HG03060 (cell line): Measurements from ENCODE around the gene RAB7B.
A peak's percentile ranks its signal among the peaks of the same experiment; 100 is the strongest.
"Not testable (repeated sequence)": the region's sequence is repeated elsewhere in the genome, so short reads cannot be mapped to it uniquely, and the experiment has no call there.

Source experiments
- ATAC-seq: cut with Tn5 transposase; IDR thresholded peaks from one replicate; pipeline ENCODE4 v1.9.1; 2021; ENCODE audit warnings: low read depth, moderate number of reproducible peaks; ENCODE audit not compliant: unreplicated experiment

The RAB7B gene, protein sequence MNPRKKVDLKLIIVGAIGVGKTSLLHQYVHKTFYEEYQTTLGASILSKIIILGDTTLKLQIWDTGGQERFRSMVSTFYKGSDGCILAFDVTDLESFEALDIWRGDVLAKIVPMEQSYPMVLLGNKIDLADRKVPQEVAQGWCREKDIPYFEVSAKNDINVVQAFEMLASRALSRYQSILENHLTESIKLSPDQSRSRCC

DNA sequence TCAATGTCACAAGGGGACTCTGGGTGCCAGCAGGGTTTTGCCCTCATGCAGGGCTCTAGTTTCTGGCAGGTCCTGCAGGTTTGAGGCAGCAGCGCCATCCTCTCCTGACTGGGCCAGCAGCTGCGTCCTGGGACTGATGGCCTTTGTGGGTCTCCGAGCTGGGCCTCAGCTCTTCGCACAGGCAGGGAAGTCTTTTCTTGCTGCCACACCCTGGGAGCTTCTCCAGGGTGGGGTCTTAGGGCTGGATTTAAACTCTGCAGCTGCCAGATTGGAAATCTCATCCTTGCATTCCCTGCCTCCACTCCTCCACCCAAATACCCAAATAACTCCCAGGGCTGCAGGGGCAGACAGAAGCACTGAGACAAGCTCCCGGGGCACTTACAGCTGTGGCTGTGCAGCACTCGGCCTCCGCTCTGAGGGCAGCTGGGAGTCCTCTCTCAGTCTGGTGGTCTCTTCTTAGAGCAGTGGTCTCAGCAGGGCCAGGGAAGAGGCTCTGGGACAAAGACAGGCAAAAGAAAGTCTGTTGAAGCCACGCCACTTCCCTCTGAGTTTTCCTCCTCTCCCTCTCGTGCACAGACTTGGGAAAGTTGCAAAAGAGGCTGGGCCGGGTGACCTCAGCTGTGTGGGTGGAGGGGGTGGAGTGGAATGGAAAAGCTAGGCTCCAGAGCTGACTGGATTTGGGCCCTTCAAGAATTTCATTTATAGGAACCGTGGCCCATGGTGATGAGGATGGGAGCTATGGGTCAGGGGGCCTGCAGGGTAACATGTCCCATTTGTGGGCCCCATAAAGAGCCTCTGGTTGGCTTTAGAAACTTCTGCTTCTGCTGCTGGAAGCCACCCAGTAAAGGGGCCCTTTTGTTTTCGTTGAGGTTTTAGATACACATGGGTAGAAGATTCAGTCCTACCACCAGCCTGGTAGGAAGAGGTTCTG is at the start of gene RAB7B:
RAB7B (minus strand) TSS at position 525 of the 931 bp plus-strand sequence. CDS start 9,260 bp downstream, outside the sequence.
- ATAC-seq: no peak

DNA sequence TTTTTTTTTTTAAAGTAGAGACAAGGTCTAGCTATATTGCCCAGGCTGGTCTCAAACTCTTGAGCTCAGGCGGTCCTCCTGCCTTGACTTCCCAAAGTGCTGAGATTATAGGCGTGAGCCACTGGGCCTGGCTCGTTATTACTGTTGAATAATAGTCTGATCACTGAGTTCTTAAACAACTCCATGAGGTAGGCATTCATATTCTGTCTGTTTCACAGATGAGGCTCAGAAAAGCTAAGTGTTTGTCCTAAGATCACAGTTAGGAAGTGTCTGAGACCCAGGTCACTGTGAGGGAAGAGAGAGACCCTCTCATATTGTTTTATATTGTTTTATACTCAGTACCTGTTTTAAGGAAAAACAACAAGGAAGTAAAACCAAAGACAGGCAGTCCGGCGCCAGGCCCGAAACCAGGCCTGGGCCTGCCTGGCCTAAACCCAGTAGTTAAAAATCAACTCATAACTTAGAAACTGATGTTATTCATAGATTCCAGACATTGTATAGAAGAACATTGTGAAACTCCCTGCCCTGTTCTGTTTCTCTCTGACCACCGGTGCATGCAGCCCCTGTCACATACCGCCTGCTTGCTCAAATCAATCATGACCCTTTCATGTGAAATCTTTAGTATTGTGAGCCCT is 49.2 kb upstream of the RAB7B start:
- ATAC-seq: not testable (repeated sequence)

GRCh38 chr1:206050655-206051235 is 47.5 kb upstream of the RAB7B start:
- peak; percentile 69 for ATAC-seq

DNA sequence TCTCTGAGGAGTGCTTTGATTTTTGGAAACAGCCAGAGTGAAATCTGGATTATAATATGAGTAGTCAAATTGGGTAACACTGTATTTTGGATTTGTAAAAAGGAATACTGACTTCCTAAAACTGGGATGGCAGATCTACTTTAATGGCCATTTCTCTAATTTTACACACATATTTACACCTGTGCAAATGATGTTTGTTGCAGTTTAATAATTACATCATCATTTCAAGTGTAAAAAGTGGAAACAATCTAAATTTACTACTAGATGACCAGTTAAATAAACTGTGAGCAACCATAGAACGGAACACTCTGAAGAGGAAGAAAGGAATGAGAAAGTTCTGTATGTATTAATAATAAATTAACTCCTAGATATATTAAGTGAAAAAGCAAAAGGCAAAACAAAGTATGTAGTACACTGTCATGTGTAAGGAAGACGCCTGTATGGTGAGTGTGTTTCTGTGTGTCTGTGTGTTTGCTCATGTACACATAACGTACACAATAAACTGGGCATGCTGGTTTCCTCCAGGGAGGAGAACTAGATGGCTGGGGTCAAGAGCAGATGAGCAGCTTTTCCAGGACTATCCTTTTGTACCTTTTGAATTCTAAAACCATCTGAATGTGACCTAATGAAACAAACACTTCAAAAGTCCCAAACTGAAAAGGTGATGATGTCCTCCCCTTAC is 46.9 kb upstream of the RAB7B start:
- no peak for ATAC-seq

DNA sequence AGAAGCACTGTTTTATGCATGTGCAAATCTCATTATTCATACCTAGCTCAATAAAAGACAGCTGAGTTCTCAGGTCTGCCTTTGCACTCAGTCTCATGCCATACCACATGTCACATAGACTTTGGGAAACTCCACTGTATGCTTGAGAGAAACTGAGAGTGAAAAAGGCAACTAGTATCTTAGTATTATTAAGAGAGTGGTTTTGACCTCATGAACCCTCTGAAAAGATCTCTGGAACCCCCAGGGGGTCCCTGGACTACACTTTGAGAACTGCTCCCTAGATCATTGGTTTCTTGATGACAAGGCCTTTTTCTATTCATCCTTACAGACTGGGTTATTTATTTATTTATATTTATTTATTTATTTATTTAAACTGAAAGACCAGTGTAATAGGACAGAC is 46.1 kb upstream of the RAB7B start:
- peak; percentile 33 for ATAC-seq

GRCh38 chr1:206048582-206048981 is 45.4 kb upstream of the RAB7B start:
- ATAC-seq: no peak

DNA sequence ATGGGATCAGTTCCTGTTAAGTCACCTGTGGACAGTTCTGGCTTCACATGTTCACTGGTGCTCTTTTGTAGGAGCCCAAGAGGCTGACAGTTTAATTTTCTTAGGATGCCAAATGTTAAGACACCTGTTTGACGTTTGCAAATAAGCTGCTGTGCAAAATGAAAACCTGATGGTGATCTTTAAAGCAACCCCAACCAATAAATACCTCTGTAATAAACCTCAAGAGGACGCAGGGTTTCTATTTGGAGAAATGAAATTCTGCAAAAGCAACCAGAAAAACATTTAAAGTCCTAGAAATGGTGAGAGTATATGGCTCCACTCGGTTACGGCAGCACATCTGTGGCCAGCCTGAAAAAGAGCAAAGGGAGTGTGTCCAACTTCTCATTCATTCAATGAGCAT is 44.1 kb upstream of the RAB7B start:
- no peak for ATAC-seq

DNA sequence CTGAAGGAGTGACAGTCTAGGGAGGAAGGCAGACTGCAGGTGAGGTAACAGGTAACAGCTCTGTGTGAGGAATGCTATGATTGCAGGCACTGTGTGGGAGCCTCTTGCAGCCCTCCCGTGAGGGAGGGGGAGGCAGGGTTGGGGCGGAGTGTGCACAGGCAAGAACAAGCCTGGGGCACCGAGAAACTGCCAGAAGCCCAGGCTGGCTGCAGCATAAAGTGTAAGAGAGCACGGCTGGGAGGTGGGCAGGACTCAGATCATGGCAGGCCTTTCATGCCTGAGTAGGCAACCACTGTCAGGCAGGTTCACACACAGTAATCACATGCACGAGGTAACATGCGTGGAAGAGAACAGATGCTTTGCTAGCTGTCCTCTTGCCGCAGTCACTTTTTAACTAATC is 38.4 kb upstream of the RAB7B start:
- peak; percentile 42 for ATAC-seq

- ATAC-seq: no peak
Measured at GRCh38 chr1:206040328-206040727, 37.1 kb upstream of the RAB7B start.

DNA sequence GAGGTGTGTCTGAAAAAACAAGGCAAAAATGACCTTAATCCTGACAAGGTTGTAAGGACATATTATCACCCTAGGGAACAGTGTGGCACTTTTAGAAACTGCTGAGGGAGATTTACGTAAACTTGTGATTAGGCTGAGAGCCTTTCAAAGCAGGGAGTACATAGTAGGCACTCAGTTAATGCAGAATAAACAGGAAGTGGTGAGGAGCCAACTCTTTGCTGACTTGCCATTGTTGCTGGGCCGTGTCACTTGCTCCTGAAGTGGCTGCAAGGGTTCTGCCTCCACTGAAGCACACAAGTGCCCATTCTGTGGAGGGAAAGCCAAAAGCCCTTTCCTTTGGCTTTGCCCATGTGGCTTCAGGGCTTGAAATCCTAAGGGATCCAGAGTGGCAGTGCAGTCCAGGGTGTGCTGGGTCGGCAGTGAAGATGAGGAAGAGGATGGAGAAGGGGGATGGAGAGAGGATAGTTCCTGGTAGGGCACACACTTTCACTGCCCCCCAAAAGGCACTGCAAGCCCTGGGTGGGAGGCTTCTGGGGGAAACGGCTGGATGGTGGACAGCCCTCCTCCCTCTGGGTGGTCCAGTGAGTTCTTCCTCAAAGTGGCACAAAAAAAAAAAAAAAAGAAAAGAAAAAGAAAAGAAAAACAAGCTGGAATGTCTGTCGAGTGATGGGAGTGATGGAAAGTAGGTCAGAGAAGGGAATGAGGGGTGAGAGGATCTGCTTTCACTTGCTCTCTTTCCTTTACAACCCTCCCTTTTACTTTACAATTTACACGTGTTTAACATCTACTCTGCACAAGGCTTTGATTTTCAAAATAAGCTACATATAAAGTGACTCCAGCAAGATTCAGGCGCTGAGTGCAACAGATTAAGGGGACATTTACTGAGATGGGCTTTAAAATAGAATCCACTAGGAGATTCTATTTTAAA is 36.1 kb upstream of the RAB7B start:
- ATAC-seq: no peak

DNA sequence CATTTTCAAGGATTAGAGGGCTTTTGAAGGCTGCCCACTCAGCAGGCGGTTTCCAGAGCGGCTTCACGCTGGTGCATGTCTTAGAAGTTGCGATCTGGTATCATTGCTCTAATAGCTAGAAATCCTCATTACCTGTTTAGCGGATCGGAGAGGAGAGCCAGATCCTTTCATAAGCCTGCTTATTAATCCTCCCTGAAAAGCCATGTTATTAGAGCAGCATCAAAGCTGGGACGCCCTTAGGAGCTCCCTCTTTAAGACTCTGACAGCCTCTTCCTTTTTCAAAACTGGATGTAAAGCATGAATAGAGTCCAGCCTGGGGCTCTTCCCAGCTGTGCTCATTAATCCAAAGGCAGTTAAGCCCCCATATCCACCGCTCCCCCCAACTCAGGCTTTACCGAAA is 34.4 kb upstream of the RAB7B start:
- no peak for ATAC-seq

DNA sequence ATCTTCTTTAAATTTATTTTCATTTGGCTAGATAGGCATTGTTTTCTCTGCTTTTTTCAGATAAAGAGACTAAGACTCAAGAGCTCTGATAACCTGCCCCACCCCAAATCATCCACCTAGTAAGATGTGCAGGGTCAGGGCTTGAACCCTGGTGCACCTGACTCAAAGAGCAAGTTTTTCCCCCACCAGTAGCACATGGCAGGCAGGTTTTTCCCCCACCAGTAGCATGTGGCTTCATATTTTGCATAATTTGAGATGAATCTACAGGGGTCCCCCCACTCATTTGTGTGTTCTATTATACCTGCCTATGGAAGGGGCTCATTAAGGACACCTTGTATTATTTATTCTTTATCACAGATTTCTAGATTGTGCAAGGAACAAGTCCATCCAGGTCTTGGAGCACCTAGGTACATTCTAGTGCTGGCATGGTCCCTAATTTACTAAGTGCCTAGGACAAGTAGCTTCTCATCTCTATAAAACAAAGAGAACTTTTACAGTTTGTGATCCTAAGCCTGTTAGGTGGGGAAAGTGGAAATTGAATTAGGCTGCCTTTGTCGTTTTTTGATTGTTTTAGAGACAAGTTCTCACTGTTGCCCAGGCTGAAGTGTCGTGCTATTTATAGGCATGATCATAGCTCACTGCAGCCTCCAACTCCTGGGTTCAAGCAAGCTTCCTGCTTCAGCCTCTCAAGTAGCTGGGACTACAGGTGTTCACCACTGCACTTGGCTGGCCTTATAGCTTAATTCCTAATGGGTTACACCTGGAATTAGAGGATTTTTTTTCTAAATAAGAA is 33.7 kb upstream of the RAB7B start:
- ATAC-seq: no peak

- no peak for ATAC-seq
Measured at GRCh38 chr1:206035027-206035426, 31.8 kb upstream of the RAB7B start.

- ATAC-seq: no peak
Measured at GRCh38 chr1:206032380-206033140, 29.4 kb upstream of the RAB7B start.

DNA sequence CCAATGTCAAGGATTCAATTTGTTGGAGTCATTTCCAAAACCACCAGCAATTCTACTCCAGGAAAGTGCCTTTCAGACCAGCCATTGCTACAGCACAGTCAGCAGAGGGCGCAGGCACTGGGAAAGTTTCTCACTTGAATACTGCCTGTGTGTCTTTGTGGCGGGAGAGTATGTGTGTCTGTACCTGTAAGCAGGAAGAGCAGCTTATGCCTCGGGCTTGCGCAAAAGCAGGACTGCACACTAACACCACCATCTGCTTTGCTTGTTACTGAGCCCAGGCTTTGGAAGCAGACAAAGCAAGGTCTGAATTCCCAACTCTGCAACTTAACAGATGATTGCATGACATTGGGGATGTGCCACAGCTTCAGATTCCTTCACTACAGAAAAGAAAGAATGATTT is 27.5 kb upstream of the RAB7B start:
- no peak for ATAC-seq

DNA sequence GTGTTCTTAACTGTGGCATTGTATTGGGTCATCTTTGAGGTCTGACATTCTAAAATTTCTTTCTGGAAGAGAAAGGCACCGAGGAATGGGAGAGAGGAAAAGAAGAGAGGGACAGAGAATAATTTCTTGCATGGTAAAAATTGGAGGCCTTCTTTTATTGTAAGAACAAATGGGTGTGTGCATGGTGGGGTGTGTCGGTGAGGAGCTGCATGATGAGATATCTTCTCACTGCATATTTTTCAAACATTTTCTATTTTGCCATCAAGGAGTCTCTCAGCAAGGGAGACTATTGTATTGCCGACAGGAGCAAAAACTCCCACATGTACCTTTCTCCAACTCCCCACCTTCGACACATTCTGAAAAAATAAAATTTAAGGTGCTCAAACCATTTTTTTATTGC is 27.0 kb upstream of the RAB7B start:
- no peak for ATAC-seq

GRCh38 chr1:206029484-206029883 is 26.3 kb upstream of the RAB7B start:
- ATAC-seq: no peak

DNA sequence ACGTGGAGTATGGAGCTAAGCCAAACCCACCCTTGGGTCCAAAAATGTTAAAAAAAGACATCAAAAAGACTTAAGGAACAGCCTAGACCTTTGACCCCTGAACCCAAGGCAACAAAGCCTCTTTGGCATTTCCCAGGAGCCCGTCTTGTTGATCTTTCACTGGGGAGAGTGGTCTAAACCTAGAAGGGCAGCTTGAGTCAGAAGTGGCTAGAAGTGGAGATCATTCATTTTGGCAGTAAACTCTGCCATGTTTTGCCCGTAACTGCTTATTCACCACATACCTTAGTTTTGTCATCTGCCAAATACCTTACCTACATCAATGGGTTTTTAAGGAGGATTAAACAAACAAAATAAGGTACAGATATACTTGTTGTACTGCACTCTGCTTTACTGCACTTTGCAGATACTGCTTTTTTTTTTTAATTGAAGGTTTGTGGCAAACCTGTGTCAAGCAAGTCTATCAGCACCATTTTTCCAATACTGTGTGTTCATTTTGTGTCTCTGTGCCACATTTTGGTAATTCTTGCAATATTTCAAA is 22.2 kb upstream of the RAB7B start:
- no peak for ATAC-seq
